Suprapubic skin (tissue), 4 donors: Measurements from ENCODE around the gene LPP. TPM values are rescaled to one million over a fixed set of nuclear protein-coding genes. Genes with fewer than 3 reads are reported as not detected.

Source experiments
- DNase-seq, 2 donors: peaks; one replicate each; pipeline ENCODE4 v3.0.0-alpha.2; 2019; ENCODE audit warnings: low spot score in 2 of 2
- H3K27ac ChIP-seq: fragments of 200-600 bp; sonication (generic); one replicate; pipeline ENCODE4 v1.5.1; 2019
- H3K27me3 ChIP-seq: fragments of 200-600 bp; sonication (generic); one replicate; pipeline ENCODE4 v1.5.1; 2019
- H3K36me3 ChIP-seq: fragments of 200-600 bp; sonication (generic); one replicate; pipeline ENCODE4 v1.5.1; 2019
- H3K4me1 ChIP-seq: fragments of 200-600 bp; sonication (generic); one replicate; pipeline ENCODE4 v1.5.1; 2019
- H3K4me3 ChIP-seq: fragments of 200-600 bp; sonication (generic); one replicate; pipeline ENCODE4 v1.5.1; 2019; ENCODE audit warnings: mild to moderate bottlenecking
- H3K9me3 ChIP-seq: fragments of 200-600 bp; sonication (generic); one replicate; pipeline ENCODE4 v1.5.1; 2019
- EP300 ChIP-seq: sonication (generic); formaldehyde crosslinking; IDR thresholded peaks from one replicate; pipeline ENCODE4 v1.6.1; 2017; ENCODE audit warnings: antibody characterized with exemption
- POLR2A ChIP-seq, 2 donors: fragments of 450-650 bp; IDR thresholded peaks; one replicate each; pipeline ENCODE4 v1.6.1; 2017; ENCODE audit warnings: antibody characterized with exemption in 2 of 2, mild to moderate bottlenecking in 2 of 2, moderate library complexity in 2 of 2
- POLR2AphosphoS5 ChIP-seq, 3 donors: sonication (generic); formaldehyde crosslinking; IDR thresholded peaks; one replicate each; pipeline ENCODE4 v1.6.1; 2017; ENCODE audit warnings: antibody characterized with exemption in 3 of 3
- whole genome bisulfite sequencing: methylation state at CpG from one replicate; pipeline ENCODE4 v1.1.5; 2018; 5-methylcytosine and 5-hydroxymethylcytosine counted together
- total RNA-seq, 4 donors: library from RNA; depleted of rRNA; stranded (reverse); fragments of >200 nt; gene quantifications; one replicate each; pipeline ENCODE4 v1.1.0, GENCODE V29; 2016
- TF ChIP-seq, protein P1 (sequence below), 2 donors: fragments of 200-600 bp in 1 of 2; fragments of 450-650 bp in 1 of 2; sonication (generic) in 1 of 2; IDR thresholded peaks; one replicate each; pipeline ENCODE4 v1.5.1; 2016 to 2019; ENCODE audit warnings: antibody characterized with exemption in 2 of 2, mild to moderate bottlenecking in 1 of 2, moderate library complexity in 1 of 2

The LPP gene
- total RNA-seq, 4 donors from 2014 or later, result 56.8 to 127 (median 84.2) TPM

DNA sequence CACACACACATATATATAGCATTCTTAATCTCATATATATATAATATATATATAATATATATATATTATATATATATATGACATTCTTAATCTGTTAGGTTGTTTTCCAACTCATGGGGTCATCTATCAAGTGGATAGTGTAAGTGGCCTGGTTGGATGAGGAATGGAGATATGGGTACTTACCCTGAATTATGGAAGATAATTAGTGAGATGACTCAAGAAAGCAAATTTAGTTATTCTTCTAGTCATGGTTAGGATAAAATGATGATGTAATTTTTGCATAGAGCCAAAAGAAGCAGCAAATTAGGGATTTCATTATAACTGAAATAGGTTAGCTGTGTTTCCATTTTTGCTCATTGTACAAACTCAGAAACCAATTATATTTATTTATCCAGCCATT is 448.2 kb downstream of the LPP start:
- Histone ChIP-seq H3K9me3 (no peaks in the 10 kb centered on the region), H3K27me3 (no peaks in the 10 kb centered on the region), H3K4me1 (peaks cover 24% of the 10 kb centered on the region), H3K36me3 (no peaks in the 10 kb centered on the region), H3K27ac (no peak overlapping the region), H3K4me3 (no peak overlapping the region)
- DNase-seq, result no peak
- TF ChIP-seq EP300, result no peak
- TF ChIP-seq, protein P1, sequence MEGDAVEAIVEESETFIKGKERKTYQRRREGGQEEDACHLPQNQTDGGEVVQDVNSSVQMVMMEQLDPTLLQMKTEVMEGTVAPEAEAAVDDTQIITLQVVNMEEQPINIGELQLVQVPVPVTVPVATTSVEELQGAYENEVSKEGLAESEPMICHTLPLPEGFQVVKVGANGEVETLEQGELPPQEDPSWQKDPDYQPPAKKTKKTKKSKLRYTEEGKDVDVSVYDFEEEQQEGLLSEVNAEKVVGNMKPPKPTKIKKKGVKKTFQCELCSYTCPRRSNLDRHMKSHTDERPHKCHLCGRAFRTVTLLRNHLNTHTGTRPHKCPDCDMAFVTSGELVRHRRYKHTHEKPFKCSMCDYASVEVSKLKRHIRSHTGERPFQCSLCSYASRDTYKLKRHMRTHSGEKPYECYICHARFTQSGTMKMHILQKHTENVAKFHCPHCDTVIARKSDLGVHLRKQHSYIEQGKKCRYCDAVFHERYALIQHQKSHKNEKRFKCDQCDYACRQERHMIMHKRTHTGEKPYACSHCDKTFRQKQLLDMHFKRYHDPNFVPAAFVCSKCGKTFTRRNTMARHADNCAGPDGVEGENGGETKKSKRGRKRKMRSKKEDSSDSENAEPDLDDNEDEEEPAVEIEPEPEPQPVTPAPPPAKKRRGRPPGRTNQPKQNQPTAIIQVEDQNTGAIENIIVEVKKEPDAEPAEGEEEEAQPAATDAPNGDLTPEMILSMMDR (IDR thresholded peaks at IDR 0.05), result no peak
- no peak for TF ChIP-seq POLR2AphosphoS5 (IDR thresholded peaks at IDR 0.05)
- TF ChIP-seq POLR2A (IDR thresholded peaks at IDR 0.05), result no peak

GRCh38 chr3:188602620-188603019 is 448.7 kb downstream of the LPP start:
- H3K27ac ChIP-seq, result no peak overlapping the region
- TF ChIP-seq POLR2A (IDR thresholded peaks at IDR 0.05) (no peak), POLR2AphosphoS5 (IDR thresholded peaks at IDR 0.05) (no peak), EP300 (no peak)
- TF ChIP-seq, protein P1 (IDR thresholded peaks at IDR 0.05), result no peak
- H3K27me3 ChIP-seq, result no peaks in the 10 kb centered on the region
- 91% methylated on average over 3 of the region's 3 CpGs for WGBS
- no peaks in the 10 kb centered on the region for H3K9me3 ChIP-seq
- H3K36me3 ChIP-seq, result no peaks in the 10 kb centered on the region
- no peak for DNase-seq
- H3K4me3 ChIP-seq, result no peak overlapping the region
- H3K4me1 ChIP-seq, result peaks cover 25% of the 10 kb centered on the region

GRCh38 chr3:188604651-188605050 is 450.7 kb downstream of the LPP start:
- Histone ChIP-seq H3K36me3 (peaks cover 8% of the 10 kb centered on the region), H3K9me3 (no peaks in the 10 kb centered on the region), H3K27me3 (no peaks in the 10 kb centered on the region), H3K27ac (peak overlapping the region; percentile 79), H3K4me1 (peaks cover 25% of the 10 kb centered on the region), H3K4me3 (no peak overlapping the region)
- no peak for TF ChIP-seq POLR2A (IDR thresholded peaks at IDR 0.05)
- TF ChIP-seq EP300, result no peak
- TF ChIP-seq POLR2AphosphoS5 (IDR thresholded peaks at IDR 0.05), result no peak
- TF ChIP-seq, protein P1 (IDR thresholded peaks at IDR 0.05), result no peak
- DNase-seq, result no peak
- WGBS, result 83% methylated on average over 1 of the region's 1 CpG

DNA sequence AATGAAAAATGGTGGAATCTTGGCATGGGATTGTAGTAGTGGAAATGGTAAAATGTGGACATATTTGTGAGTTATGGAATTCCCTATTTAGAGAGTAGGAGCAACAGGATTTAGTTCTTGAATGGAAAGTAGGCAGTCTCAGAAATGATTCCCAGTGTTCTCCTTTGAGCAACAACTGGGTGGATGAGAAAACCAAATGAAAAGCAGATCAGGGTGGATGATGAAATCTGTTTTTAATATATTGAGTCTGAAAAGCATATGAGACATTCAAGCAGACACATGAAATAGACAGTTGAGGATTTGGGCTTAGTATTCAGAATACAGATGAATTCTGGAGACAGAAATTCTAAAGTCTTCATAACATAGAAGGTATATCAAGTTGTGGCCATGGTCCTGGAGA is 451.3 kb downstream of the LPP start:
- peaks cover 13% of the 10 kb centered on the region for H3K36me3 ChIP-seq
- H3K27me3 ChIP-seq, result no peaks in the 10 kb centered on the region
- peaks cover 25% of the 10 kb centered on the region for H3K4me1 ChIP-seq
- no peaks in the 10 kb centered on the region for H3K9me3 ChIP-seq
- no peak for DNase-seq
- peak overlapping the region; percentile 79 for H3K27ac ChIP-seq
- TF ChIP-seq EP300 (no peak), POLR2A (IDR thresholded peaks at IDR 0.05) (no peak), POLR2AphosphoS5 (IDR thresholded peaks at IDR 0.05) (no peak)
- TF ChIP-seq, protein P1 (IDR thresholded peaks at IDR 0.05), result no peak
- H3K4me3 ChIP-seq, result no peak overlapping the region

- Histone ChIP-seq H3K36me3 (peaks cover 16% of the 10 kb centered on the region), H3K4me1 (peaks cover 25% of the 10 kb centered on the region), H3K9me3 (no peaks in the 10 kb centered on the region), H3K27ac (peak overlapping the region; percentile 79), H3K4me3 (no peak overlapping the region), H3K27me3 (no peaks in the 10 kb centered on the region)
- DNase-seq, result no peak
- TF ChIP-seq POLR2A (IDR thresholded peaks at IDR 0.05) (no peak), POLR2AphosphoS5 (IDR thresholded peaks at IDR 0.05) (no peak), EP300 (no peak)
- TF ChIP-seq, protein P1 (IDR thresholded peaks at IDR 0.05), result no peak
- 92% methylated on average over 5 of the region's 5 CpGs for WGBS
These were observed 451.9 kb downstream of the LPP start for GRCh38 chr3:188605905-188606304.
